Fibroblast of mammary gland (primary cell): ENCODE data around the gene DIP2C.
A peak's percentile ranks its signal among the peaks of the same experiment; 100 is the strongest.

Experiments
- DNase-seq: peaks from one replicate; pipeline ENCODE4 v3.0.0-alpha.2; 2010; ENCODE audit warnings: low read depth
- H3K4me3 ChIP-seq: 2 replicates; pipeline ENCODE4 v1.5.1; 2011; ENCODE audit warnings: low read depth, mild to moderate bottlenecking, low read length, moderate library complexity; ENCODE audit not compliant: control insufficient read depth
- CTCF ChIP-seq: conservative IDR thresholded peaks from 2 replicates; pipeline ENCODE4 v1.5.1; 2011; ENCODE audit warnings: low read depth, low read length, inconsistent platforms; ENCODE audit not compliant: control insufficient read depth, insufficient read depth

DIP2C gene

GRCh38 chr10:604716-605631 is 84.5 kb downstream of the DIP2C start:
- H3K4me3 ChIP-seq, result no peak overlapping the region
- TF ChIP-seq CTCF, result no peak
- no peak for DNase-seq

- TF ChIP-seq CTCF, result no peak
- DNase-seq, result no peak
- H3K4me3 ChIP-seq, result no peak overlapping the region
Measured at GRCh38 chr10:603745-604144, 85.7 kb downstream of the DIP2C start.

- H3K4me3 ChIP-seq, result no peak overlapping the region
- TF ChIP-seq CTCF, result no peak
- no peak for DNase-seq
Measured at GRCh38 chr10:602391-603005, 87.0 kb downstream of the DIP2C start.

- H3K4me3 ChIP-seq, result no peak overlapping the region
- DNase-seq, result no peak
- TF ChIP-seq CTCF, result no peak
Measured at GRCh38 chr10:601660-601963, 87.9 kb downstream of the DIP2C start.

- H3K4me3 ChIP-seq, result no peak overlapping the region
- no peak for TF ChIP-seq CTCF
- DNase-seq, result peak; percentile 38
Measured at GRCh38 chr10:600876-601659, 88.4 kb downstream of the DIP2C start.

- no peak for DNase-seq
- TF ChIP-seq CTCF, result no peak
- no peak overlapping the region for H3K4me3 ChIP-seq
Measured at GRCh38 chr10:600234-600633, 89.2 kb downstream of the DIP2C start.
